Hematopoietic multipotent progenitor cell treated with erythropoietin and hydrocortisone succinate and interleukin-3 and kit ligand, for 6 days (in vitro differentiated cells): Measurements from ENCODE around the gene DOCK8.
A peak's percentile ranks its signal among the peaks of the same experiment; 100 is the strongest.
"Not testable (repeated sequence)": the region's sequence is repeated elsewhere in the genome, so short reads cannot be mapped to it uniquely, and the experiment has no call there.

Experiments used
- DNase-seq: peaks from one replicate; pipeline ENCODE4 v3.0.0-alpha.2; 2015

Gene DOCK8

GRCh38 chr9:214648-215493 lies at the start of gene DOCK8:
TSS of gene DOCK8 (plus strand) at chr9:214865. CDS start at chr9:214977, 112 bp downstream.
- DNase-seq = peak; percentile 89

GRCh38 chr9:169757-170156 lies 44.9 kb upstream of the DOCK8 start:
- DNase-seq = not testable (repeated sequence)

GRCh38 chr9:178140-178825 lies 36.4 kb upstream of the DOCK8 start:
- peak; percentile 12 for DNase-seq

- DNase-seq = peak; percentile 87
Observed at GRCh38 chr9:178970-179383, 35.7 kb upstream of the DOCK8 start, which contains the start of gene ZNG1A. TSS of gene ZNG1A (minus strand) at chr9:179056. CDS start at chr9:178969, 87 bp downstream.

DNA sequence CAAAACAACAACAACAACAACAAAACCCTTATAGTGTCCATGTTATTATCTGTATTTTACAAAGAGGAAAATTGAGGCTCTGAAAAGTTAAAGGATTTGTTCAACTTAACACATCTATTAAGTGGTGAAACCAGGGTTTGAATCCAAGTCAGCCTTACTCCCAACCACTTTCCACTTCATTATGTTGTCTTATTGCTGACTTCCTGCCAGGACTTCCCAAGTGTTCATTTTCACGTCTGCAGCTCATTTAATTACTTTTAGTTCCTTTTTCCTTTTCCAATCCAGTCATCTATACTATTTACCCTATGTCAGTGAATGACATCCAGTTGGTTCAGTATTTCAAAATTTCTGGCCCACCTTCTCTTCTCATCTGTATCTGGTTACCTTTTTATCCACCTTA lies 15.1 kb upstream of the DOCK8 start:
- DNase-seq = not testable (repeated sequence)

DNA sequence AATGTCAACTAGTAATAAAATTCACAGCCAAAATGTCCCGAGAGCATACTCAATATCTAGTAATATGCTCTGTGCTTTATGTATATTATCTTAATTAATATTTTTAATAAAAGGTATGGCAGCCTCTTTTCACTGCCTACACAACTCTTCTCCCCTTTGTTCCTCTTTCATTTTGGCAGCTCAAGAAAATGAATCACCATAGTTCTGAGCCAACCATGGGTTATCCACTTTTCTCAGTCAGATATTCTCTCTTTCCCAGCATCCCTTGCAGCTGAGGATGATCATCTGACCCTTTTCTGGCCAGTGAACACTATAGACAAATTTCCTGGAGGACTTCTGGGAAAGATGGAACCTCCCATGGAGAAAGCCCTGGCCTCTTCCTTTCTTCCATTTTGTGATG lies 8.2 kb upstream of the DOCK8 start:
- no peak for DNase-seq

DNA sequence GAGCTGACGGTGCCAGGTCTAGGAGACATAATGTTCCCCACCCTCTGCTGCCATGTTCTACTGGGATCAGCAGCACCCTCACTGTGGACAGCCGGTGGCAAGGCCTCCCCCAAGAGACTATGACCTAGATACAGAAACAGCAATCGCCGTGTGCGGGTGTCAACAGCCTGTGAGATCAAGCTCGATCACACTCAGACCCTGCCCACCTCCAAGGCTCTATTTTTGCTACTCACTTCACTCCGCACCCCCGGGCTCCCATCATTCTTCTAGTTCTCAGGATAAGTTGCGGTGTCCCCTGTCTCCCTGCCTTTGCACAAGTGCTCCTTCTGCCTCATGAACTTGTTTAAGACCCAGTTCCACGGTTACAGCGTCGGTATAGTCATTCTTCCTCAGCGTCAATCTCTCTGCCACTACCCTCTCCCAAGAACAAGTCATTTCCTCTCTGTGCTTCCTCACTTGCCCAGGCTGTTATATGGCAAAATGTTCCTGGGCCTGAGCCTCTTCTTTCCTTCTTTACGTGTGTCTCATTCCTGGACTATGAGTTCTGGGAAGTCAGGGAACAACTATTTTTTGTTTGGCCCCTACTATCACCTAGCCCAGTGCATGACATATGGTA lies 5.4 kb upstream of the DOCK8 start:
- no peak for DNase-seq

DNA sequence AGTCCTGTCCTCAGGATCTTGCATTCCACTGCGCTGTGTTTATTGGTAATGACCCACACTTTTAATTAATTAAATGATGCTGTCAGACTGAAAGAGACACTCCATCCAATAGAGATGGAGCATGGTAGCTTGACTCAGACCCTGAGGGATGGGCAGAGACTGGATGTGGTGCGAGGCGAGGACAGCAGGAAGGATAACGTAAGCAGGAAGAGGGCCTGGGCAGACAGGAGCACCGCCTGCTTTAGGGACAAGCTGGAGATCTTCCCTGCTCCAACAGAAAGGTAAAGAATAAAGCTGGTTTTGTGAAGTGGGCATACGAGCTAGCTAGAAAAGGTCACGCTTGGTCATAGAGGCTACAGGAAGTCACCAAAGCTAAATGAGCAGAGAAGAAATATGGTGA lies 3.6 kb upstream of the DOCK8 start:
- DNase-seq = no peak

DNA sequence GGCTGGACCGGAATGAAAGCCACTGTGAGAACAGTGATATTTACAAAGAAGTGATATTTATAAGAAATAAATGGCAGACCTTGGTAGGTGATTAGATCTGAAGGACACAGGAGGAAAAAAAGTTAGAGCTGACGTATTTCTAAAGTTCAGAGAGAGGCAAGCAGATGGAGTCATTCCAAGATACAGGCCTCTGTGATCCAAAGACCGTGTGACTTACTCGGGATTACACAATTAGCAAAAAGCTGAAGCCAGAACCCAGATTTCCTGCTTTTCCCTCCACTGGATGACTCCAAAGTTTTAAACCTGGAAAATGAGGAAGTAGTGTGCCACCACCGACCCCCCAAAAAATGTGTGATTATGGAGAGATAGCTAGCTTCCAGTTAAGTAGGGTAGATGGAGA lies 3.1 kb upstream of the DOCK8 start:
- DNase-seq = no peak

GRCh38 chr9:212297-212696 lies 2.4 kb upstream of the DOCK8 start:
- DNase-seq = no peak

- not testable (repeated sequence) for DNase-seq
Observed at GRCh38 chr9:213901-214300, 764 bp upstream of the DOCK8 start.

- DNase-seq = no peak
Observed at GRCh38 chr9:214351-214647, 366 bp upstream of the DOCK8 start.

GRCh38 chr9:215631-216155 lies 1.0 kb downstream of the DOCK8 start:
- peak; percentile 26 for DNase-seq

- DNase-seq = no peak
Observed at GRCh38 chr9:216866-217265, 2.2 kb downstream of the DOCK8 start.

DNA sequence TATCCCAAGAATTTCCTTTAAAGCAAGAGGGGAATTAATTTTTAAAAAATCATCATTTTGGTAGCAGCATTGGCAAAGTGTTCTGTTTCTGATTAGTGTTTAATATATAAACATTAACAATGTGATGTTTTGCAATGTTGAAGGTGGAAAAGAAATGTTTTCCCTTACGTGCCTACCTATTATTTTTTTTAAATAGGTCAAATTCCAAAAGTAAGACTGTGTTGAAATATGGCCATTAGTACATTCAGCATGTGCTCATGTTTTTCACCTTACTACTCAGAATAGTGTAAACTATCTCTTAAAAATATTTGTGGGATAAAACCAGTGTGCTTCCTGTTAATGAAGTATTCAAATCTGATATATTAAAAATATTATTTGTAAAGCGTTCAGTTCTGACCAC lies 3.3 kb downstream of the DOCK8 start:
- DNase-seq = no peak

DNA sequence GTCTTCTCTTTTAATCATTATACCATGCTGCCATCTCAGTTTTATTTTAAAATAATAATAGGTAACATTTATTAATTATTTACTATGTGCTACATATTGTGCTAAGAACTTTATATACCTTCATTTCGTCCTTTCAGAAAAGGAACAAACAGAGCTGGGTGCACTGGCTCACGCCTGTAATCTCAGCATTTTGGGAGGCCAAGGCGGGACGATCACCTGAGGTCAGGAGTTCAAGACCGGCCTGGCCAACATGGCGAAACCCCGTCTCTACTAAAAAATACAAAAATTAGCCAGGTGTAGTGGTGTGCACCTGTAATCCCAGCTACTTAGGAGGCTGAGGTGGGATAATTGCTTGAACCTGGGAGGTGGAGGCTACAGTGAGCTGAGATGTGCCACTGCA lies 4.4 kb downstream of the DOCK8 start:
- not testable (repeated sequence) for DNase-seq

DNA sequence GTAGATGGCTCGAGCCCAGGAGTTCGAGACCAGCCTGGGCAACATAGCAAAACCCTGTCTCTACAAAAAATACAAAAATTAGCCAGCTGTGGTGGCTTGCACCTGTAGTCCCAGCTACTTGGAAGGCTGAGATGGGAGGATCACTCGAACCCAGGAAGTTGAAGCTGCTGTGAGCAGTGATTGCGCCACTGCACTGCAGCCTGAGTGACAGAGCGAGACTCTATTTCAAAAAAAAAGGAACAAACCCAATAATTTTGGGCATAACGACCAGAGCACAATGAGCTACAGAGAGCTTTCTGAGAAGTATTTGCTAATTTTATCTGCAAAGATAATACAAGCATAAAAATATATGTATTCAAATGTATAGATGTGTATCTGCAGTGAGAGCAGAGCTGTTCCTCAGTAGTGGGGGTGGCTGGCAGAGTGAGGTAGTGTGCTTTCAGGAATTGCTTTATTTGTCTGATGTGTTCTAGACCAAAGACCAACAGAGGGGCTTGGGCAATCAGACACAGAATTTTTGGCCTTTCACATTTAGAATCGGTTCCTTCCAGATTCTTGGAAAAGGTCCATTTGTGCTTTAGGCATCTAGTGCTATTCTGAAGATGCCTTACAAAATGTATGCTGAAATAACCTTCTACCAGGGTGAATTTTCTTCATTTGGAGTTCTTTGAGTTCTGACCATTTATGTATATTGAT lies 5.2 kb downstream of the DOCK8 start:
- DNase-seq = peak; percentile 54

DNA sequence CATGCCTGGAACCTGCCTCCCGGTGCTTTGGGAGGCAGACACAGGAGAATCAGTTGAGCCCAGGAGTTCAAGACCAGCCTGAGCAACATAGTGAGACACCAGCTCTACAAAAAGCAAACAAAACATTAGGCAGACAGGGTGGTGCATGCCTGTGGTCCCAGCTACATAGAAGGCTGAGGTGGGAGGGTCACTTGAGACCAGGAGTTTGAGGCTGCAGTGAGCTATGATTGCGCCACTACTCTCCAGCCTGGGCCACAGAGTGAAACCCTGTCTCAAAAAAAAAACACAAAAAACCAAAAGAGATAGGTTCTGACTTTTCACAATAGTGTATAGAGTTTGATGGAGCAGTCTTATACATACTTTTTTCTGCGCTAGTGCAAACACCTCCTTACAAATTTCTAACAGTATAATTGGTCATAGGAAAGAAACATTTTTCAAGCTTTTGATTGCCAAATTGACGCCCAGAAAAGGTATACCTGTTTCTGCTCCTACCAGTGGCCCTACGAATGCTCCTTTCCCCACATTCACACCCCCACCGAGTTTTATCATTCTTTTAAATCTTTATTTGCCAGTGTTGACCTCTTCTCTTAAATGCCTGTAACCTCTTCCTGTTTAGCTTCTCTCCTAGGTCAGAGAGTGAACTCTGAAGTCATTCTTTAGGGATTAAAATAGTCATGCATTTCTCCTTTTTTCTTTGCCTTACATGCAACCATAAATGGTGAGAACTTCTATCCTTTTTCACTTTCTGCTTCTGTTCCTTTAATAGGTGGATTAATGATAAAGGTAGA lies 7.5 kb downstream of the DOCK8 start:
- peak; percentile 54 for DNase-seq

DNA sequence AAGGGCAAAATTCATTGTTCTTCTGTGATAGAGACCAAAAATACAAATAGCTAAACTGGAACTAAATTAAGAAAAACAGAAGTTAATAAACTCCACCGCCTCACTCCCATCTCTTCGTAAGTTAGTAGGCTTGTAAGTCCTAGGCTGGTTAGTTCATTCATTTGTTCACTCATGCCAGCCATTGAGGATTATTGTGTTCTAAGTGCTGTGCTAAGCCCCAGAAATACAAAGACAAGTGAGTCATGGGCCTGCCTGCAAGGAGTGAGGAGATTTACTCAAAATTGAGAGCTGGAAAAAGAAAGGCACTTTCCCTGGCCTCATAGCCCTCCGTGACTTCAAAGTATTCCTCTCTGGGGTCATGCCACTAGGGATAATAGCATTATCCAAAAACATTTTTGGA lies 8.5 kb downstream of the DOCK8 start:
- no peak for DNase-seq

DNA sequence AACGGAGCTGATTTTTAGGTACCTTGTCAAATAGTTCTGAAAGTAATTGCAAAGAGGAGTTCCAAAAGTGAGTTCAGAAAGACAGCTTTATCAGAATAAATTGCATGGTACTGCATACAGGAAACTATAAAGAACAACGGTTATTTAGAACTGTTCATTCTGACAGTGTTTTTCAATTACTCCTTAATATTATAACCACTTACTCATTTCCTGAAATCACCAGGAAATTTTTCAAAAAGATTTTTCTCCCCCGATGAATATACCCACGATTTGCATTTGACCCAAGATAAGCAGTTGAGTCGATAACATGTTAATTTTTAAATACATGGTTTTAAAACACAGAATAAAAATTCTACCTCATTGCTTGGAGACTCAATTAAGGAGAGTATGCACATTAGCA lies 9.4 kb downstream of the DOCK8 start:
- DNase-seq = no peak

DNA sequence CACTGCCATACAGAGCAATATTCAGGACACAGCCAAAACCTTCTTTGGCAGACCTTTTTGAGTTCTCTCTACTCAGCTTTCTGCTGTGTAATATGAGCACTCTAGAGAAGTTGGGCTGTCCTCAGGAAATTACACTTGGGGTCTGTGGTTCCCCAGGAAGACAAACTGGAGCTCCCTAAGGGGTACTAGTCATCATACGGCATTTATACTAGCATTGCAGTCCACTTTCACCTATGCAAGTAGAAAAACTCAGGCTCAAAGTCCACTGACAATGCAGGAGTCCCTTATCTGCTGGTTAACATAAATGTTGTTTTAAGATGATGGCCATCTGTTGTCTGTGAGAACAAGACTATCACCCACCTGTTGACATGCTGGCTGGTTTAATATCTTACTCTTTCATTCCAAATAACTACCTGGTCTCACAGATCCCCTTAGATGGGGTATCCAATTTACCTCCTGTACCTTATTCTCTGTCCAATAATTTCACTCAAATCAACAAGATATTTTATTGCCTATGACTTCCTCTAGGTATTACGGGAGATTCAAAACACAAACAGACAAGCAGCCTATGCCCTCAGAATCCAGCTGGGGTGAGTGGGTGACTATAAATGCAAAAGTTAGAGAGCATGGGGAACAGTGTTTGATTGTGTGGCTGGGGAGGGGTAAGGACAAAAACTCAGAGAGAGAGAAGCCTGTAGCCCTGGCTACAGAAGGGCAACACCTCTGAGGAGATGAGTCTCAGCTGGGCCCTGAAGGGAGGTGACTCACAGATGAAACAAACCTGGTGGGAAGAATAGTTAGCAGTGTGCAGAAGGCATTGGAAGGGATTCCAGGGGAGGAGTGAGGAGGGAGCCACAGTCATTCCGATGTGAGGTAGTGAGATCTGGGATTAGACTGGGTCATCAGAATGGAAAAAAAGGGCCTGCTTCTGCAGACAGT lies 10.2 kb downstream of the DOCK8 start:
- peak; percentile 33 for DNase-seq
